DOHH2 (cell line): ENCODE data around the gene TSG101.

ENCODE experiments used
- H3F3A ChIP-seq: fragments of 200-600 bp; sonication (generic), shearing (Covaris generic); 2 replicates; pipeline ENCODE4 v1.6.0; 2016; ENCODE audit warnings: antibody characterized with exemption, mild to moderate bottlenecking; ENCODE audit not compliant: control insufficient read depth, insufficient read depth
- H3K27ac ChIP-seq: fragments of 200-600 bp; sonication (generic); 2 replicates; pipeline ENCODE4 v1.5.1; 2014; ENCODE audit warnings: low read depth, mild to moderate bottlenecking, low read length, moderate library complexity
- H3K27me3 ChIP-seq: fragments of 200-600 bp; sonication (generic); 2 replicates; pipeline ENCODE4 v1.6.1; 2014; ENCODE audit warnings: mild to moderate bottlenecking, low read length, mixed read lengths; ENCODE audit not compliant: control insufficient read depth
- H3K36me3 ChIP-seq: fragments of 200-600 bp; sonication (generic); 2 replicates; pipeline ENCODE4 v1.6.1; 2014; ENCODE audit warnings: mild to moderate bottlenecking, low read length, moderate library complexity, mixed read lengths; ENCODE audit not compliant: control insufficient read depth
- H3K4me1 ChIP-seq: fragments of 200-600 bp; sonication (generic); 2 replicates; pipeline ENCODE4 v1.6.1; 2014; ENCODE audit warnings: mild to moderate bottlenecking, low read length, mixed read lengths; ENCODE audit not compliant: control insufficient read depth
- H3K4me2 ChIP-seq: fragments of 200-600 bp; sonication (generic); 2 replicates; pipeline ENCODE4 v1.6.0; 2014; ENCODE audit warnings: mild to moderate bottlenecking, low read length, moderate library complexity
- H3K4me3 ChIP-seq: fragments of 200-600 bp; sonication (generic); 2 replicates; pipeline ENCODE4 v1.5.1; 2014; ENCODE audit warnings: mild to moderate bottlenecking, low read length, mixed read lengths
- H3K79me2 ChIP-seq: fragments of 200-600 bp; sonication (generic); 2 replicates; pipeline ENCODE4 v1.6.1; 2014; ENCODE audit warnings: mild to moderate bottlenecking, low read length, mixed read lengths; ENCODE audit not compliant: control insufficient read depth
- H3K9me2 ChIP-seq: fragments of 200-600 bp; sonication (generic); replicated peaks from 2 replicates; pipeline ENCODE4 v1.6.1; 2014; ENCODE audit warnings: mild to moderate bottlenecking, low read length, mixed read lengths; ENCODE audit not compliant: control insufficient read depth
- H3K9me3 ChIP-seq: fragments of 200-600 bp; sonication (generic); 2 replicates; pipeline ENCODE4 v1.6.1; 2014; ENCODE audit warnings: antibody characterized with exemption, low read length, mixed read lengths; ENCODE audit not compliant: control insufficient read depth, insufficient read depth
- H4K20me1 ChIP-seq: fragments of 200-600 bp; sonication (generic); 2 replicates; pipeline ENCODE4 v1.6.0; 2014; ENCODE audit warnings: low read depth, mild to moderate bottlenecking, antibody characterized with exemption, low read length, moderate library complexity; ENCODE audit not compliant: control insufficient read depth, insufficient read depth
- EZH2phosphoT487 ChIP-seq: fragments of 200-600 bp; sonication (generic); IDR thresholded peaks from 2 replicates; pipeline ENCODE4 v1.6.1; 2017; ENCODE audit warnings: borderline replicate concordance, mild to moderate bottlenecking, antibody characterized with exemption, low read length, moderate library complexity, mixed read lengths
- TF ChIP-seq, protein P1 (sequence below): fragments of 200-600 bp; sonication (generic); IDR thresholded peaks from one replicate; pipeline ENCODE4 v1.5.1; 2014; ENCODE audit warnings: antibody characterized with exemption, mild to moderate bottlenecking, low read depth, low read length; ENCODE audit not compliant: poor library complexity, severe bottlenecking

Gene TSG101

DNA sequence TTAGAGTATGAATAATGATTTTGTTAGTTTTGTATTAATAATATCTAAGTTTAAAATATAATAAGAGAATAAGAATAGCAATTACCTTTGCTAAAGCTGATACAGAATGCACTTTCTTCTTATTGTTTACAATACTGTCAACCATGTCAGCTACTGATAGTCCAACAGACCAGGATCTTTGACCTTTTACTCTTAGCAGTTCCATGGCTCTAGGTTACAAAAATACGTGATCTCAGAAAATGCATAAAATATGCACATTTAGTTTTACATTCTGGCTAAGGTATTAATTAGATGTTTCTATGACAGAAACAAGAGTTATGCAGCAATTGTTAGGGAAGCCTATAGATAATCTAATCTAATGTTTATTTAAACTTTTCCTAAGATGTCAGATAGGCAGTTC is 7.5 kb upstream of the TSG101 start:
- Histone ChIP-seq H3K27me3 (no peaks in the 10 kb centered on the region), H3K4me3 (no peak overlapping the region), H4K20me1 (no peaks in the 10 kb centered on the region), H3K4me1 (peaks cover 18% of the 10 kb centered on the region), H3K79me2 (peaks cover 3% of the 10 kb centered on the region), H3K36me3 (peaks cover 16% of the 10 kb centered on the region), H3K27ac (no peak overlapping the region), H3K4me2 (no peak overlapping the region), H3K9me3 (no peaks in the 10 kb centered on the region), H3K9me2 (no peaks in the 10 kb centered on the region), H3F3A (peaks cover 14% of the 10 kb centered on the region)
- no peak for TF ChIP-seq EZH2phosphoT487
- TF ChIP-seq, protein P1, sequence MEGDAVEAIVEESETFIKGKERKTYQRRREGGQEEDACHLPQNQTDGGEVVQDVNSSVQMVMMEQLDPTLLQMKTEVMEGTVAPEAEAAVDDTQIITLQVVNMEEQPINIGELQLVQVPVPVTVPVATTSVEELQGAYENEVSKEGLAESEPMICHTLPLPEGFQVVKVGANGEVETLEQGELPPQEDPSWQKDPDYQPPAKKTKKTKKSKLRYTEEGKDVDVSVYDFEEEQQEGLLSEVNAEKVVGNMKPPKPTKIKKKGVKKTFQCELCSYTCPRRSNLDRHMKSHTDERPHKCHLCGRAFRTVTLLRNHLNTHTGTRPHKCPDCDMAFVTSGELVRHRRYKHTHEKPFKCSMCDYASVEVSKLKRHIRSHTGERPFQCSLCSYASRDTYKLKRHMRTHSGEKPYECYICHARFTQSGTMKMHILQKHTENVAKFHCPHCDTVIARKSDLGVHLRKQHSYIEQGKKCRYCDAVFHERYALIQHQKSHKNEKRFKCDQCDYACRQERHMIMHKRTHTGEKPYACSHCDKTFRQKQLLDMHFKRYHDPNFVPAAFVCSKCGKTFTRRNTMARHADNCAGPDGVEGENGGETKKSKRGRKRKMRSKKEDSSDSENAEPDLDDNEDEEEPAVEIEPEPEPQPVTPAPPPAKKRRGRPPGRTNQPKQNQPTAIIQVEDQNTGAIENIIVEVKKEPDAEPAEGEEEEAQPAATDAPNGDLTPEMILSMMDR, result no peak

DNA sequence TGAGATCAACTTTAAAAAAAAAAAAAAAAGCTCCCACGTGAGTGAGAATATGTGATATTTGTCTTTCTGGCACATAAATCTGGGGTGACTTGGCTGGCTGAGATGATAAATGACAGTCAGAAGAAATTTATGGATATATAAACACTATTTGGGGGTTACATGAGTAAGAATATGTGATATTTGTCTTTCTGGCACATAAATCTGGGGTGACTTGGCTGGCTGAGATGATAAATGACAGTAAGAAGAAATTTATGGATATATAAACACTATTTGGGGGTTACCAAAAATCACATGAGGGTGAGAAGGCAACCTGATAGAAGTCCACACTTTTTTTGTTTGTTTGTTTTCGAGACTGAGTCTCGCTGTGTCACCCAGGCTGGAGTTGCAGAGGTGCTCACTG is 6.6 kb upstream of the TSG101 start:
- Histone ChIP-seq H3K4me3 (no peak overlapping the region), H3K27me3 (no peaks in the 10 kb centered on the region), H3K4me2 (no peak overlapping the region), H3K4me1 (peaks cover 27% of the 10 kb centered on the region), H3K9me2 (no peaks in the 10 kb centered on the region), H3F3A (peaks cover 16% of the 10 kb centered on the region), H3K79me2 (peaks cover 12% of the 10 kb centered on the region), H3K9me3 (no peaks in the 10 kb centered on the region), H3K27ac (no peak overlapping the region), H3K36me3 (peaks cover 20% of the 10 kb centered on the region), H4K20me1 (no peaks in the 10 kb centered on the region)
- TF ChIP-seq, protein P1, result no peak
- no peak for TF ChIP-seq EZH2phosphoT487

DNA sequence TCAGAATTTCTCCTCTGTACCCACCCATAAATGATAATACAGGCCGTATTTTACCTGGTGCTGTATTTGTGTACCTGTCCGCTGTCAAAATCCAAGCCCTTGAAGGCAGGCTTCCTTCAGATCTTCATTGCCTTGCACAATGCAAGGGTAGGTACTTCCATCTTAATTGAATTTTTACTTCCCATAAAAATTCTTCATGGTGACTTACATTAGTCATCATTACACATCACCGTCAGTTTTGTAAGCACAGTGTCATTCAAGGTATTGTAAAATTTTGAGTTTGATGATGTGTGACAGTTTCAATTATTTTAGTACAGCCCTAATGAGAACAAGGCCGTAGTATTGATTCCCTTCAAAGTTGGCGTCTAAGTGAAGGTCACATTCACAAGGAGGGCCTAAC is 770 bp upstream of the TSG101 start:
- H3K4me1 ChIP-seq, result peaks cover 46% of the 10 kb centered on the region
- H3K27ac ChIP-seq, result peak overlapping the region; percentile 54
- H3K4me3 ChIP-seq, result peak overlapping the region; percentile 85

More for the DNA sequence above, 770 bp upstream of the TSG101 start:
- Histone ChIP-seq H4K20me1 (no peaks in the 10 kb centered on the region), H3K27me3 (no peaks in the 10 kb centered on the region), H3F3A (peaks cover 13% of the 10 kb centered on the region), H3K9me2 (no peaks in the 10 kb centered on the region), H3K4me2 (peak overlapping the region; percentile 81), H3K36me3 (peaks cover 24% of the 10 kb centered on the region), H3K79me2 (peaks cover 63% of the 10 kb centered on the region), H3K9me3 (no peaks in the 10 kb centered on the region)
- TF ChIP-seq, protein P1, result no peak
- TF ChIP-seq EZH2phosphoT487, result no peak
